ENCODE results near the gene HOXA9.

GRCh38 chr7:27130540-27131389 is 34.6 kb downstream of the HOXA9 start, which contains the start of gene HOXA4:
- TF ChIP-seq CTCF (optimal IDR thresholded peaks at IDR 0.05 in 1 of 3, IDR thresholded peaks at IDR 0.05 in 1 of 3, conservative IDR thresholded peaks at IDR 0.05 in 1 of 3; ENCODE audit: extremely low read depth in 1 of 3, insufficient read depth in 2 of 3, low read length in 3 of 3) = no peak
- no peak for TF ChIP-seq EZH2 (IDR thresholded peaks at IDR 0.05; ENCODE audit: low read length)

Data from keratinocyte (primary cell).